Gastroesophageal sphincter (tissue), 3 donors: Measurements from ENCODE around the gene RAC2.

Source experiments
- CTCF ChIP-seq, 4 experiments: fragments of 200-600 bp in 2 of 4; fragments of 450-650 bp in 2 of 4; sonication (generic) in 1 of 4; IDR thresholded peaks; one replicate each; pipeline ENCODE4 v1.5.1; 2017 to 2019; ENCODE audit warnings: antibody characterized with exemption in 4 of 4, mild to moderate bottlenecking in 2 of 4, moderate library complexity in 2 of 4
- POLR2AphosphoS5 ChIP-seq: sonication (generic); formaldehyde crosslinking; IDR thresholded peaks from one replicate; pipeline ENCODE4 v1.6.1; 2017; ENCODE audit warnings: antibody characterized with exemption

DNA sequence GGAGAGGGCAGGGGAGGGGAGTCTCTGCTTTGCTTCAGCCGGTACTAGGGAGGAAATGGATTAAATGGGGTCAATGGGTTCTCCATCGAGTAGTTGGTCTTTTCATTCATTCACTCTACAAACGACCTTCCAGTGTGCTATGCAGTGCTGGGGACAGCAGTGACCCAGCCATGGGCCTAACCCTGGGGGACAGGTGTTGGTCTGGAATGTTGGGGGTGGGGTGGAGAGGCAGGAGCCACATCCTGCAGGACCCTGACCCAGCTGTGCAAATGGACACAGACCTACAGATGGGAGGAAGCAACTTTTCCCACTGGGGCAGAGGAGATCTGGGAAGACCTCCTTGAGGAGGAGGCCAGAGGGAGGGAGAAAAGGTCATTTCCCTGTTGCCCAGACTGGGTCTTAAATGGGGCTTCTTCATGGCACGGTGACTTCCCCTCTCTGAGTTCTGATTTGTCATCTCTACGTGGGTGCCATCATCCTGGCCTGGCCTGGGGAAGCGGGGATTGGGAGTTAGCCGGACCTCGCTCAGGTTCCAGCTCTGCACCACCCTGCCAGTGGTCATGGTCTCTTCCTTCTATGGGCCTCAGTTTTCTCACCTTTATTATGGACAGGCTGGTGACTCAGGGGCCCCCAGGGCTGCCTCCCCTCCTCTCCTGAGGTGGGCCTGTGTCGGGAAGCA is 40.2 kb upstream of the RAC2 start:
- TF ChIP-seq CTCF (IDR thresholded peaks at IDR 0.05) (no peak), POLR2AphosphoS5 (no peak)
